Eye (tissue), 1 donor: ENCODE measurements around the gene ZCCHC24.
"Not testable (repeated sequence)": the region's sequence is repeated elsewhere in the genome, so short reads cannot be mapped to it uniquely, and the experiment has no call there.

Source experiments
- DNase-seq: peaks from one replicate; pipeline ENCODE4 v3.0.0-alpha.2; 2015

ZCCHC24 gene

GRCh38 chr10:79472449-79472848 is 27.0 kb upstream of the ZCCHC24 start:
- DNase-seq, result no peak

DNA sequence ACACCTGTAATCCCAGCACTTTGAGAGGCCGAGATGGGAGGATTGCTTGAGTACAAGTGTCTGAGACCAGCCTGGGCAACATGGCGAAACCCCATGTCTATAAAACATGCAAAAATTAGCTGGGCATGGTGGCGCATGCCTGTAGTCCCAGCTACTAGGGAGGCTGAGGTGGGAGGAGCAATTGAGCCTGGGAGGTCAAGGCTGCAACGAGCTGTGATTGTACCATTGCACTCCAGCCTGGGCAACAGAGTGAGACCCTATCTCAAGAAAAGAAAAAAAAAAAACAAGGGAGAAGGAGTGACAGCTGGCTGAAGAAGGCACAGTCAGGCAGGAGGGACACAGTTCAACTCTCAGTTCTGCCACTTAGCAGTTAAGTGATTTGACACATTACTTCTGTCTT is 26.4 kb upstream of the ZCCHC24 start:
- no peak for DNase-seq

DNA sequence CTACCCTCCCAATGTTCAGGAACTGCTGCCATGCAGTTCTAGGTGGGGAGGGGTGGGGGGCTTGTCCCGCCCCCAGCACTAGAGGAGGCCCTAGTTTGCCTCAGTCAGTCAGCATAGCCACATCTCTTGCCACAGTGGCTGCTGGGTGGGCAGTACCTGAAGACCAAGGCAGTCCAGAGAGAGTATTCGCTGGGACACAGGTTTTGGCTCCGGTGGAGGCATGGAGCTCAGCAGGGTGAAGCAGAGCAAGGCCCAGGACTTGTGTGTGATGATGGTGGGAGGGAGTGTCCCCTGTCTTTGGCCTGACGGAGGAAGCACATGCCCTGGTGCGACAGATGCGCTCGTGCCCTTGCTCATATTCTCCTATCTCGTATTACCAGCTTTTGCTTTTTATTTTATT is 24.7 kb upstream of the ZCCHC24 start:
- DNase-seq, result no peak

DNA sequence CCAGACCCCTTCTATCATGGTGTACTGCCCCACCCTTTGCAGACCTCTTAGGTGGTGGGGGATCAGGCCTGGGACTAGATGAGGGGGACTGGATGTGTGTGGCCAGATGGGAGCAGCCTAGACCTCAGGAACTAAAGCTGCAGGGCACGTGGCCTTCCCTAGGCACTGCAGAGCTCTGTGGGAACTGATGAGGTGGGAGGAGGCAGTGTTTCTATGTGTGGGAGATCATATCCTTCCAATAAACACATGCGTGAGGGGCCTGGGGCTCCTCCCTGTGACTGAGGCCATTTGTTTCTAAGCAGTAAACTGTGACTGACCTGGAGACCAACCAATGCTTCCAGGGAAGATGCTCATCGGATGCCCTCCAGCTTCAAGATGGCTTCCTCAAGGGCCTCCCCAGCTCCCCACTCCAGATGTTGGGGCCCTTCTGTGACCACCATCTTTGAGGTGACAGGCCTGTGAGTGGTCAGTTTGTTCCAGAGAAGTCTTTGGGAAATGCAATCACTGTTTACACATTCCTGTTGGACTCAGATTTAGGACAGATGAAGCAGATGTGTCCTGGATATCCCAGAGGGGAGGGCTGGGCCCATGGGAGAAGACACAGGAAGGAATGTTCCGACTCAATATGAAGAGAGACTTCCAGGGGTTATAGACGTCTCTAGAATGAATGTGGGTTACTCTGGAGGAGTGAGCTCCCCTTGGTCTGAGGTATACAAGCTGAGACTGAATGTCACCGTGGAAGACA is 23.6 kb upstream of the ZCCHC24 start:
- no peak for DNase-seq

DNA sequence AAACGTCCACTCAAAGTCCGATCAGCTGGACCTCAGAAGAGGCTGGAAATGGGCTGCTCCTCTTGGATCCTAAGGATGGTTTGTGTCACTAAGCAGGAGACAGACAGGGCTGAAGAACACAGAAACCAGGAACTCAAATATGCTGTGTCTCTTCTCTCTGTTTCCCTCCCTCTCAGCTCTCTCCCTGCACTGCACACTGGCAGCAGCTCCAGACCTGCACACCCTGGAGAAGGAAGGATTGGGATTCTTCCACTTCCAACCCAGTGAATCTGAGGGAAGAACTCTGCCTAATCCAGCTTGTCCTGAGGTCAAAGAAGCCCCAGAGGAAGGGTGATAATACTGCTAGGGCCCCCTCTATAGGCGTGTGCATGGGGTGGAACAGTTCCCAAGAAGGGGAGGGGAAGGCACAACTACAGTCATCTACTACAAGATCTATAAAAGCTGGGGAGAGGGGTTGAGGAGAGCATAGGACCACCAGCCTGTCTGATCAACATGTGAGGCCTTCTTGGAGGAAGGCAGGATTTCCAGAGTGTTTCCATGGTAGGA is 22.7 kb upstream of the ZCCHC24 start:
- no peak for DNase-seq

GRCh38 chr10:79465341-79465740 is 19.9 kb upstream of the ZCCHC24 start:
- no peak for DNase-seq

- DNase-seq, result no peak
These were observed 18.4 kb upstream of the ZCCHC24 start for GRCh38 chr10:79463578-79464496.

DNA sequence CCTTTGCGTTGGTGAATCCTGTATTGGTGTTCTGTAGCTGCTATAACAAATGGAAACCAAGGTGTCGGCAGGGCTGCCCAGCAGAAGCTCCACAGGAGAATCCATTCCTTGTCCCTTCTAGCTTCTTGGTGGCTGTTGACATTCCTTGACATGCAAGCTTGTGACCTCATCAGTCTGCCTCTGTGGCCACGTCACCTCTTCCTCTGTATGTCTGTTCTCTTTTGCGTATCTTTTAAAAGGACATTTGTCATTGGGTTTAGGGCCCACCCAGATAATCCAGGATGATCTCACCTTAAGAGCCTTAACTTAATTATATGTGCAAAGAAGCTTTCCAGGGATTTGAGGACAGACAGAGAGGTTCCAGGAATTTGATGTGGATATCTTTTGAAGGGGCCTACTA is 15.3 kb upstream of the ZCCHC24 start:
- no peak for DNase-seq

DNA sequence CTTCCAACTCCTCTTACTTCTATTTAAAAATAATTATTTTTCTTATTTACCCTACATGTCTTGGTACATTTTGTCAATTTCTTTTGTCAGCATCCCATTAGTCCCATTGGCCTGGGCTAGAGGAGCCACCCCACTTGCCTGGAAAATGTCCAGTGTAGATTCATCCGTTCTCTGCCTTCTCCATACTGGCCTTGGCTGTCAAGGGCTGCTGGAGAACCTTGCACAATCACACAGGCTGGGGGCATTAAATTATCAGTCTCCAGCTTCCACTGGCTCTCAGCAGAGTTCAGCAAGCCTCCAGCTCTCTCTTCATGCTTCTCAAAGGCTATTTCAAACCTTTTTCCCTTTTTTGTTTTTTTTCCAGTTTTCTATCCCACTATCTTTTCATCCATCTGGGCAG is 13.8 kb upstream of the ZCCHC24 start:
- no peak for DNase-seq

GRCh38 chr10:79458483-79458882 is 13.1 kb upstream of the ZCCHC24 start:
- DNase-seq, result no peak

DNA sequence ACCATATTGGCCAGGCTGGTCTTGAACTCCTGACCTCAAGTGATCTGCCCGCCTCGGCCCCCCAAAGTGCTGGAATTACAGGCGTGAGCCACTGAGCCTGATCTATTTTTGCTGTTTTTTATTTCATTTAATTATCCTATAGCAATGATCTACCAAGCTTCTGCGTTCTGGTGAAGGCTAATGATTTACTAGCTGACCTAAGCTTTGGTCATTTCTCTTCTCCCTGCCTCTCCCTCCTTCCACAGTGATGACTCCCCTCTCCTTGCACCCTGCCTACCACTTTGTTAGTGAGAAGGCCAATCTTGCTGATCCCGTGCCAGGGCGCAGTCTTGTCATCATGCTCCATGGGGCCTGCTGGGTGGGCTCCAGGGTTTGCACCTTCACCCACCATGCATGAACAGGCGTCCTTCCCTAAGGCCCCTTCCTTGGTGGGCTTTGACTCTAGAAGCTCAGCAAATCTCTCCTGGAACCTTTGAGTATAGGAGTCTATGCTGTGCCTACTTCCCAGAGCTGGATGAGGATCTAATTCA is 11.9 kb upstream of the ZCCHC24 start:
- DNase-seq, result no peak

DNA sequence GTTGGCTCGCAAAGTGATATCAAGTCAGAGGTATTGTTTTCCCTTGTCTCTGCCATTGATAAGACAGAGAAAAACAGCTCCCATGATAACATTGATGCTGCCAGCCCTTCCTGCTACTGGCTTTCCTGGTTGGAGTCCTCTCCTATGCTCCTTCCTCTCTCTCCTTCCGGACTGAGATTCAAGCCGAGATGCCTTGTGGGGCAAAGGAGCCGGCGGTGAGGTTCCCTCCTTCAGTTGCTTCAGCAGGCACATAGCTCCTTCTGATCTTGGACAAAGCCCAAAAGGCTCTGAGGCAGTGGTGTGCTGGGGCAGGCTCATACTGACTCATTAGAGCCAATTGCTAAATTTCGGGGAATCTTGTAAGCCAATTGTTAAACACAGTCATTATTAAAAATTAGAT is 8.8 kb upstream of the ZCCHC24 start:
- DNase-seq, result no peak

GRCh38 chr10:79453392-79453791 is 8.0 kb upstream of the ZCCHC24 start:
- DNase-seq, result no peak

- no peak for DNase-seq
These were observed 6.8 kb upstream of the ZCCHC24 start for GRCh38 chr10:79452174-79452611.

DNA sequence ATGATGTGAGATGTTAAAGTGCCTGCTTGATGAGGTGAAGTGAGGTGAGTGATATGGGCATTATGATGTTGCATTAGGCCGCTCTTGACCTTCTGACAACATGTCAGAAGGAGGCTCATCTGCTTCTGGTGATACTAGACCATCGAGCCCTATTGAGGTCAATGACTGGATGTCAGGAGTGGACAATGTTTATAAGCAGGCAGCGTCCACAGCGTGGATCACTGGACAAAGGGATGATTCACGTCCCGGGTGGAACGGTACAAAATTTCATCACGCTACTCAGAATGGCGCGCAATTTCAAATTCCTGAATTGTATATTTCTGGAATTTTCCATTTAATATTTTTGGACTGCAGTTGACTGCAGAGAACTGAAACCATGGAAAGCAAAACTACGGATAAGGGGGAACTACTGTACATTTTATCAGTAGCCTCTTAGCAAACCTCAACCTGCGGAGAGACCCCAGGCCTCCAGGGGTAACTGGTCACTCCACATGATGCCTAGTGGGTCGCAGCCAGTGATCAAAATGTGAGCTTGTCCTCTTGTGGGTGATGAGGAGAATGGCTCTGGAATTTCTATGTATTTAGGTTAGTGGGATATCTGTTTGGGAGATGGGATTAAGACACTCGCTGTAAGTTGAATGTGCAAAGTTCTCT is 5.7 kb upstream of the ZCCHC24 start:
- no peak for DNase-seq

- no peak for DNase-seq
These were observed 4.0 kb upstream of the ZCCHC24 start for GRCh38 chr10:79449181-79450146.

- DNase-seq, result no peak
These were observed 3.3 kb upstream of the ZCCHC24 start for GRCh38 chr10:79448732-79449049.

GRCh38 chr10:79447911-79448731 is 2.7 kb upstream of the ZCCHC24 start:
- no peak for DNase-seq

- not testable (repeated sequence) for DNase-seq
These were observed 1.8 kb upstream of the ZCCHC24 start for GRCh38 chr10:79447249-79447648.

DNA sequence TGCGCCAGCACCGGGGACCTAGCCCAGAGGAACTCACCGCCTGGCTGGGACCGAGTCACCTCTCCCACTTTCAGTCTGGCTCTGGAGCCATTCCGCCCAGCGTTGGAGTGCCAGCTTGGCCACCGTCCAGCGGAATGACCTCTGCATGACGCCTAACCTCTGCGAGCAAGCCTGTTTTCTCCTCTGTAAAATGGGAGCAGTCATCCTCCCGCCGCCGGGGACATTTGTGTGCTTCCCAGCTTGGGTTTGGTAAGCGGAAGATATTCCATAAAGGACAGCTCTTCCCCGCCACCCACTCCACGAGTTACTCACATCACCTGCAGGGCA is 1.3 kb upstream of the ZCCHC24 start:
- no peak for DNase-seq
